ENCODE measurements around the gene TLE6. TPM values are rescaled to one million over a fixed set of nuclear protein-coding genes. Genes with fewer than 3 reads are reported as not detected.

TLE6 gene
- total and polyA plus RNA-seq, 2 of the 13 experiments (the other 11 are each of a cell fraction or from before 2014, with no cell fraction given), result 0.24 to 5.5 TPM

GRCh38 chr19:3035542-3036118, 58.3 kb downstream of the TLE6 start (continued):
- TF ChIP-seq TBX2 (CRISPR knock-in tag; IDR thresholded peaks at IDR 0.05; ENCODE audit: borderline replicate concordance) (peak; percentile 14; the same call in 1 of the 2 replicates), DRAP1 (CRISPR knock-in tag; IDR thresholded peaks at IDR 0.05) (peak; percentile 22; the same call in 1 of the 2 replicates), ZBTB20 (CRISPR knock-in tag; IDR thresholded peaks at IDR 0.05; ENCODE audit: borderline replicate concordance, low read depth) (peak; percentile 3; the same call in 1 of the 2 replicates), ZNF609 (CRISPR knock-in tag; IDR thresholded peaks at IDR 0.05; ENCODE audit: borderline replicate concordance) (0 out of 2 replicates have a peak, but pooled peaks have one; percentile 24), MTF2 (CRISPR knock-in tag; IDR thresholded peaks at IDR 0.05; ENCODE audit: borderline replicate concordance) (no peak), GABPA (IDR thresholded peaks at IDR 0.05; ENCODE audit: low read depth, low read length) (no peak), GABPA (CRISPR knock-in tag; IDR thresholded peaks at IDR 0.05; ENCODE audit: low read depth) (no peak), SNAPC4 (CRISPR knock-in tag; IDR thresholded peaks at IDR 0.05) (peak; percentile 72; the same call in 1 of the 2 replicates), KIAA2018 (CRISPR knock-in tag; IDR thresholded peaks at IDR 0.05; ENCODE audit: borderline replicate concordance) (peak; percentile 94; the same call in 1 of the 2 replicates)

All from HepG2 (cell line).